ENCODE measurements around the gene FAM43A.

GRCh38 chr3:194715022-194715800 is 29.5 kb downstream of the FAM43A start:
- TF ChIP-seq POLR2A (IDR thresholded peaks at IDR 0.05; ENCODE audit: low read depth, low read length): no peak
- no peak for TF ChIP-seq CTCF (IDR thresholded peaks at IDR 0.05 in 2 of 3, conservative IDR thresholded peaks at IDR 0.05 in 1 of 3; ENCODE audit: control insufficient read depth in 2 of 3, extremely low read depth in 1 of 3, insufficient read depth in 1 of 3, low read depth in 3 of 3, low read length in 3 of 3)
- no peak for TF ChIP-seq STAT1 (conservative IDR thresholded peaks at IDR 0.05)
- no peak for TF ChIP-seq BCL11A (IDR thresholded peaks at IDR 0.05; ENCODE audit: low read depth, low read length)
- TF ChIP-seq ZNF592 (IDR thresholded peaks at IDR 0.05): no peak
- TF ChIP-seq ESRRA (IDR thresholded peaks at IDR 0.05; ENCODE audit: low read length): no peak
- TF ChIP-seq NFYB (IDR thresholded peaks at IDR 0.05; ENCODE audit: insufficient read depth, low read depth, low read length): no peak
- no peak for TF ChIP-seq IRF4 (IDR thresholded peaks at IDR 0.05; ENCODE audit: low read depth, low read length)
- no peak for TF ChIP-seq ZBTB40 (IDR thresholded peaks at IDR 0.05; ENCODE audit: borderline replicate concordance)
- TF ChIP-seq TCF12 (IDR thresholded peaks at IDR 0.05; ENCODE audit: low read depth, low read length): no peak
- TF ChIP-seq POLR2AphosphoS2 (IDR thresholded peaks at IDR 0.05; ENCODE audit: low read depth, low read length): no peak
- no peak for TF ChIP-seq BRCA1 (IDR thresholded peaks at IDR 0.05; ENCODE audit: low read depth, low read length)
- TF ChIP-seq ELK1 (IDR thresholded peaks at IDR 0.05; ENCODE audit: low read depth, low read length): no peak
- TF ChIP-seq CHD2 (IDR thresholded peaks at IDR 0.05; ENCODE audit: borderline replicate concordance, low read depth, low read length): no peak

Data from GM12878 (cell line).